Measurements from ENCODE around the gene CCDC51. TPM values are rescaled to one million over a fixed set of nuclear protein-coding genes. Genes with fewer than 3 reads are reported as not detected.

The CCDC51 gene
- total and polyA plus RNA-seq, 2 donors (not counting 1 experiment from before 2014, with no cell fraction given), result 5.0 to 5.9 TPM

GRCh38 chr3:48467110-48467454, 27.2 kb upstream of the CCDC51 start:
- ChIA-PET POLR2A (interaction anchor here (0.6 to 2.6 kb wide), 8 partner anchors 10 to 226 kb away, joined by 3 to 20 read pairs (median 8); partner anchors contain the start of genes ATRIP and ZNF589), CTCF (interaction anchor here (1.3 to 17.7 kb wide), 5 partner anchors 11 to 82 kb away, joined by 5 to 240 read pairs (median 12); partner anchors contain the start of gene SHISA5)
- Histone ChIP-seq H3K36me3 (replicated peaks in 1 of 2; ENCODE audit: control extremely low read depth in 1 of 2, control insufficient read depth in 1 of 2, extremely low read depth in 1 of 2, insufficient read depth in 2 of 2, low read length in 1 of 2) (peaks cover 0 to 37% of the 10 kb centered on the region in 2 experiments), H3K4me2 (replicated peaks; ENCODE audit: low read depth, low read length, poor library complexity, severe bottlenecking) (peak overlapping the region; percentile 95), H3K27me3 (replicated peaks in 1 of 4; ENCODE audit: control extremely low read depth in 1 of 4, control insufficient read depth in 3 of 4, insufficient read depth in 4 of 4, low read length in 3 of 4) (no peaks in the 10 kb centered on the region), H4K20me1 (ENCODE audit: control insufficient read depth, insufficient read depth, low read length, poor library complexity, severe bottlenecking) (peaks cover 35% of the 10 kb centered on the region), H3K4me1 (ENCODE audit: control insufficient read depth in 2 of 2, insufficient read depth in 2 of 2, low read length in 2 of 2) (peaks cover 61 to 66% of the 10 kb centered on the region in 2 donors), H3K79me2 (ENCODE audit: control insufficient read depth, insufficient read depth, low read length) (peaks cover 71% of the 10 kb centered on the region), H2AFZ (ENCODE audit: insufficient read depth, low read depth, low read length, poor library complexity, severe bottlenecking) (no peak overlapping the region), H3K9ac (ENCODE audit: low read length) (peak overlapping the region; percentile 90), H3K9me3 (ENCODE audit: control extremely low read depth in 1 of 3, control insufficient read depth in 2 of 3, insufficient read depth in 1 of 3, low read length in 2 of 3) (no peaks in the 10 kb centered on the region), H3K4me3 (ENCODE audit: control extremely low read depth in 1 of 5, extremely low read depth in 1 of 5, insufficient read depth in 1 of 5, low read depth in 2 of 5, low read length in 4 of 5) (peak overlapping the region; percentile 16 to 92 (median 88)), H3K27ac (ENCODE audit: low read length in 2 of 2) (peak overlapping the region; percentile 96 to 99)
- ATAC-seq (ENCODE audit: low read depth), result no peak
- TF ChIP-seq CTCF (IDR thresholded peaks at IDR 0.05), result no peak
- no peak for TF ChIP-seq EZH2 (IDR thresholded peaks at IDR 0.05; ENCODE audit: borderline replicate concordance, insufficient read depth, low read depth, low read length, poor library complexity, severe bottlenecking)
- intact Hi-C loops (cut with micrococcal nuclease), result loop anchor here (10.0 kb wide), 1 partner anchor 218 kb away; the partner anchor contains the start of gene NCKIPSD
- Mint-ChIP-seq H3K9me3 (ENCODE audit: insufficient read depth) (no peaks in the 10 kb centered on the region), H3K27ac (peak overlapping the region; percentile 94), H3K4me3 (peak overlapping the region; percentile 94), H3K27me3 (no peaks in the 10 kb centered on the region), H3K4me1 (peaks cover 55% of the 10 kb centered on the region)
- DNase-seq, result no peak
- WGBS (ENCODE audit: insufficient coverage), result 90% methylated on average over 9 of the region's 9 CpGs

Measured in B cell (primary cell).